K562 (cell line): ENCODE results near the gene CLDND1. TPM values are rescaled to one million over a fixed set of nuclear protein-coding genes. Genes with fewer than 3 reads are reported as not detected.
A peak's percentile ranks its signal among the peaks of the same experiment; 100 is the strongest.

ENCODE experiments used
- ARNT ChIP-seq, 2 experiments: fragments of 450-650 bp; IDR thresholded peaks; 2 replicates each; pipeline ENCODE4 v1.6.1; 2016; ENCODE audit warnings: mild to moderate bottlenecking in 1 of 2
- BHLHE40 ChIP-seq: IDR thresholded peaks from 2 replicates; pipeline ENCODE4 v1.6.1; 2011; ENCODE audit warnings: low read length, improper control_type of control experiment
- CAMTA2 ChIP-seq: fragments of 250-450 bp; sonication (Bioruptor Pico); conservative IDR thresholded peaks from 2 replicates; pipeline ENCODE4 v1.5.1; 2022
- CBX3 ChIP-seq, 2 experiments: IDR thresholded peaks; 1 replicate in 1 of 2; 2 replicates in 1 of 2; pipeline ENCODE4 v1.6.1; 2012; ENCODE audit warnings: inconsistent platforms in 2 of 2, low read length in 2 of 2, borderline replicate concordance in 1 of 2, control low read depth in 1 of 2
- EGR1 ChIP-seq: fragments of 450-650 bp; conservative IDR thresholded peaks from 2 replicates; pipeline ENCODE4 v1.6.1; 2017; ENCODE audit warnings: mild to moderate bottlenecking
- ETS2 ChIP-seq: IDR thresholded peaks from 2 replicates; pipeline ENCODE4 v1.6.1; 2016; ENCODE audit warnings: borderline replicate concordance, missing genetic modification characterization, mild to moderate bottlenecking, moderate library complexity, missing compliant biosample characterization; ENCODE audit not compliant: poor library complexity, severe bottlenecking
- HEY1 ChIP-seq: fragments of 250-450 bp; sonication (Bioruptor Pico); IDR thresholded peaks from 2 replicates; pipeline ENCODE4 v1.5.0; 2020; ENCODE audit warnings: mild to moderate bottlenecking, moderate library complexity, borderline replicate concordance
- MCM7 ChIP-seq, 2 experiments: fragments of 450-650 bp; IDR thresholded peaks; 2 replicates each; pipeline ENCODE4 v1.6.1; 2016 to 2018
- MEF2A ChIP-seq: IDR thresholded peaks from 2 replicates; pipeline ENCODE4 v1.6.1; 2011; ENCODE audit warnings: low read depth, mild to moderate bottlenecking, low read length, moderate library complexity; ENCODE audit not compliant: control insufficient read depth
- NR4A1 ChIP-seq, 2 experiments: fragments of 250-450 bp in 1 of 2; fragments of 450-650 bp in 1 of 2; sonication (Bioruptor Pico) in 1 of 2; IDR thresholded peaks; 2 replicates each; pipeline versions ENCODE4 v1.4.0 to v1.6.1; 2016 to 2020; ENCODE audit warnings: mild to moderate bottlenecking in 2 of 2, missing compliant biosample characterization in 1 of 2, missing genetic modification characterization in 1 of 2, moderate library complexity in 1 of 2
- SMARCA5 ChIP-seq: fragments of 450-650 bp; IDR thresholded peaks from 2 replicates; pipeline ENCODE4 v1.6.1; 2016
- SMARCE1 ChIP-seq: fragments of 450-650 bp; IDR thresholded peaks from 2 replicates; pipeline ENCODE4 v1.7.1; 2016; ENCODE audit warnings: mild to moderate bottlenecking
- STAT5A ChIP-seq: IDR thresholded peaks from 2 replicates; pipeline ENCODE4 v1.6.1; 2012; ENCODE audit warnings: low read length, inconsistent platforms, borderline replicate concordance
- TBP ChIP-seq: optimal IDR thresholded peaks from 2 replicates; pipeline ENCODE3; 2011; ENCODE audit warnings: low read depth, low read length, improper control_type of control experiment
- ZNF324 ChIP-seq: fragments of 250-450 bp; sonication (Bioruptor Pico); IDR thresholded peaks from 2 replicates; pipeline ENCODE4 v1.4.0; 2020; ENCODE audit warnings: mild to moderate bottlenecking
- ZNF644 ChIP-seq: fragments of 200-800 bp; sonication (Bioruptor generic); IDR thresholded peaks from 2 replicates; pipeline ENCODE4 v1.6.1; 2016; ENCODE audit warnings: low read depth, missing genetic modification characterization, missing compliant biosample characterization
- polyA plus RNA-seq, 8 experiments: library from polyadenylated mRNA; depleted of rRNA in 4 of 8; stranded (reverse) in 5 of 8; unstranded in 3 of 8; fragments of >200 nt; fragmentation: Nextera tagmentation in 2 of 8; fragmentation: Illumina TruSeq in 1 of 8; extraction: Ambion mirVana in 2 of 8; extraction: Trizol in 1 of 8; gene quantifications; 2 replicates each; pipeline versions ENCODE4 v1.2.1 to v1.2.3, GENCODE V29; 2011 to 2014; ENCODE audit warnings: inconsistent platforms in 1 of 8, missing spikeins in 1 of 8
- total RNA-seq, 7 experiments: library from RNA; depleted of rRNA in 6 of 7; stranded (reverse); fragments of >200 nt in 6 of 7; fragmentation: Illumina TruSeq in 2 of 7; extraction: Trizol in 2 of 7; gene quantifications; 2 replicates each; pipeline versions ENCODE4 v1.2.1 to v1.2.3, GENCODE V29; 2011 to 2021; ENCODE audit warnings: low replicate concordance in 1 of 7
- TF ChIP-seq, protein P1 (sequence below): fragments of 250-450 bp; sonication (Bioruptor Pico); IDR thresholded peaks from 2 replicates; pipeline ENCODE4 v1.9.0; 2021; ENCODE audit warnings: mild to moderate bottlenecking, inconsistent platforms
- TF ChIP-seq, protein P2 (sequence below): fragments of 450-650 bp; IDR thresholded peaks from 2 replicates; pipeline ENCODE4 v1.6.1; 2016; ENCODE audit warnings: antibody characterized with exemption
- TF ChIP-seq, protein P3 (sequence below): sonication (generic); formaldehyde crosslinking; IDR thresholded peaks from 2 replicates; pipeline ENCODE4 v1.5.0; 2020; ENCODE audit warnings: missing genetic modification reagents
- TF ChIP-seq, protein P4 (sequence below): sonication (generic); formaldehyde crosslinking; IDR thresholded peaks from 2 replicates; pipeline ENCODE4 v1.8.1; 2023; ENCODE audit warnings: missing genetic modification reagents, mild to moderate bottlenecking, borderline replicate concordance

Gene CLDND1
- total and polyA plus RNA-seq, 9 of the 15 experiments (the other 6 are each of a cell fraction or from before 2014, with no cell fraction given) = 29.2 to 141 (median 60.7) TPM

DNA sequence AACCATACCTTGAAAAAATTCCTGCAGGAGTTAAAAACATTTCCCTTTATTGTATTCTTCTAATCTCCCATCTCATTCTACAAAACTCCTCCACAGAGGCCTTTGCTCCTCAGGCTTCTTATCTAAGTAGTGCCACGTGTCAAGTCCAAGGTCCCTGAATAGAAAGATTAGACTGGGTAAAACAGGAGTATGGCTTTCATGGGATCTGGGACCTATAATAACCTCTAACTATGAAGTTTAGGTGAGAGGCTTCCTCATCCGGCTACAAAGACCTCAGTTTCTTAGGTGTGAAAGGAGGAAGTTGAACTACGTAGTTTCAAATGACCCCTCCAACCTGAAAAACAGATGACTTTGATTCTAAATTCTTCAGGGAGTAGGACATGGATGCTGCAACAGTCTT, 29.1 kb upstream of the CLDND1 start (continued):
- TF ChIP-seq, protein P1, sequence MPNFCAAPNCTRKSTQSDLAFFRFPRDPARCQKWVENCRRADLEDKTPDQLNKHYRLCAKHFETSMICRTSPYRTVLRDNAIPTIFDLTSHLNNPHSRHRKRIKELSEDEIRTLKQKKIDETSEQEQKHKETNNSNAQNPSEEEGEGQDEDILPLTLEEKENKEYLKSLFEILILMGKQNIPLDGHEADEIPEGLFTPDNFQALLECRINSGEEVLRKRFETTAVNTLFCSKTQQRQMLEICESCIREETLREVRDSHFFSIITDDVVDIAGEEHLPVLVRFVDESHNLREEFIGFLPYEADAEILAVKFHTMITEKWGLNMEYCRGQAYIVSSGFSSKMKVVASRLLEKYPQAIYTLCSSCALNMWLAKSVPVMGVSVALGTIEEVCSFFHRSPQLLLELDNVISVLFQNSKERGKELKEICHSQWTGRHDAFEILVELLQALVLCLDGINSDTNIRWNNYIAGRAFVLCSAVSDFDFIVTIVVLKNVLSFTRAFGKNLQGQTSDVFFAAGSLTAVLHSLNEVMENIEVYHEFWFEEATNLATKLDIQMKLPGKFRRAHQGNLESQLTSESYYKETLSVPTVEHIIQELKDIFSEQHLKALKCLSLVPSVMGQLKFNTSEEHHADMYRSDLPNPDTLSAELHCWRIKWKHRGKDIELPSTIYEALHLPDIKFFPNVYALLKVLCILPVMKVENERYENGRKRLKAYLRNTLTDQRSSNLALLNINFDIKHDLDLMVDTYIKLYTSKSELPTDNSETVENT = no peak
- 0 out of 3 replicates have a peak, but pooled peaks of 1 of the 2 experiments have one; percentile 14 for TF ChIP-seq CBX3 (IDR thresholded peaks at IDR 0.05; ENCODE audit: borderline replicate concordance in 1 of 2, low read length in 2 of 2)
- TF ChIP-seq, protein P2, sequence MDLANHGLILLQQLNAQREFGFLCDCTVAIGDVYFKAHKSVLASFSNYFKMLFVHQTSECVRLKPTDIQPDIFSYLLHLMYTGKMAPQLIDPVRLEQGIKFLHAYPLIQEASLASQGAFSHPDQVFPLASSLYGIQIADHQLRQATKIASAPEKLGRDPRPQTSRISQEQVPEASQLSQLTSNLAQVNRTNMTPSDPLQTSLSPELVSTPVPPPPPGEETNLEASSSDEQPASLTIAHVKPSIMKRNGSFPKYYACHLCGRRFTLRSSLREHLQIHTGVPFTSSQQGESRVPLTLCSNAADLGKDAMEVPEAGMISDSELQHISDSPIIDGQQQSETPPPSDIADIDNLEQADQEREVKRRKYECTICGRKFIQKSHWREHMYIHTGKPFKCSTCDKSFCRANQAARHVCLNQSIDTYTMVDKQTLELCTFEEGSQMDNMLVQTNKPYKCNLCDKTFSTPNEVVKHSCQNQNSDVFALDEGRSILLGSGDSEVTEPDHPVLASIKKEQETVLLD = no peak
- no peak for TF ChIP-seq NR4A1 (CRISPR knock-in tag; IDR thresholded peaks at IDR 0.05)
- TF ChIP-seq NR4A1 (tag; IDR thresholded peaks at IDR 0.05) = no peak
- no peak for TF ChIP-seq MEF2A
- TF ChIP-seq HEY1 = peak; percentile 69; the same call in 1 of the 2 replicates
- peak; percentile 69 for TF ChIP-seq SMARCE1
- no peak for TF ChIP-seq ZNF324 (CRISPR knock-in tag)
- peak; percentile 23; the same call in 1 of the 2 replicates for TF ChIP-seq STAT5A
- no peak for TF ChIP-seq SMARCA5
- TF ChIP-seq BHLHE40 = peak; percentile 61
- TF ChIP-seq ETS2 (tag) = no peak
- TF ChIP-seq, protein P3, sequence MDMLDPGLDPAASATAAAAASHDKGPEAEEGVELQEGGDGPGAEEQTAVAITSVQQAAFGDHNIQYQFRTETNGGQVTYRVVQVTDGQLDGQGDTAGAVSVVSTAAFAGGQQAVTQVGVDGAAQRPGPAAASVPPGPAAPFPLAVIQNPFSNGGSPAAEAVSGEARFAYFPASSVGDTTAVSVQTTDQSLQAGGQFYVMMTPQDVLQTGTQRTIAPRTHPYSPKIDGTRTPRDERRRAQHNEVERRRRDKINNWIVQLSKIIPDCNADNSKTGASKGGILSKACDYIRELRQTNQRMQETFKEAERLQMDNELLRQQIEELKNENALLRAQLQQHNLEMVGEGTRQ = peak; percentile 13; the same call in 1 of the 2 replicates
- no peak for TF ChIP-seq CAMTA2
- TF ChIP-seq TBP = no peak
- TF ChIP-seq, protein P4, sequence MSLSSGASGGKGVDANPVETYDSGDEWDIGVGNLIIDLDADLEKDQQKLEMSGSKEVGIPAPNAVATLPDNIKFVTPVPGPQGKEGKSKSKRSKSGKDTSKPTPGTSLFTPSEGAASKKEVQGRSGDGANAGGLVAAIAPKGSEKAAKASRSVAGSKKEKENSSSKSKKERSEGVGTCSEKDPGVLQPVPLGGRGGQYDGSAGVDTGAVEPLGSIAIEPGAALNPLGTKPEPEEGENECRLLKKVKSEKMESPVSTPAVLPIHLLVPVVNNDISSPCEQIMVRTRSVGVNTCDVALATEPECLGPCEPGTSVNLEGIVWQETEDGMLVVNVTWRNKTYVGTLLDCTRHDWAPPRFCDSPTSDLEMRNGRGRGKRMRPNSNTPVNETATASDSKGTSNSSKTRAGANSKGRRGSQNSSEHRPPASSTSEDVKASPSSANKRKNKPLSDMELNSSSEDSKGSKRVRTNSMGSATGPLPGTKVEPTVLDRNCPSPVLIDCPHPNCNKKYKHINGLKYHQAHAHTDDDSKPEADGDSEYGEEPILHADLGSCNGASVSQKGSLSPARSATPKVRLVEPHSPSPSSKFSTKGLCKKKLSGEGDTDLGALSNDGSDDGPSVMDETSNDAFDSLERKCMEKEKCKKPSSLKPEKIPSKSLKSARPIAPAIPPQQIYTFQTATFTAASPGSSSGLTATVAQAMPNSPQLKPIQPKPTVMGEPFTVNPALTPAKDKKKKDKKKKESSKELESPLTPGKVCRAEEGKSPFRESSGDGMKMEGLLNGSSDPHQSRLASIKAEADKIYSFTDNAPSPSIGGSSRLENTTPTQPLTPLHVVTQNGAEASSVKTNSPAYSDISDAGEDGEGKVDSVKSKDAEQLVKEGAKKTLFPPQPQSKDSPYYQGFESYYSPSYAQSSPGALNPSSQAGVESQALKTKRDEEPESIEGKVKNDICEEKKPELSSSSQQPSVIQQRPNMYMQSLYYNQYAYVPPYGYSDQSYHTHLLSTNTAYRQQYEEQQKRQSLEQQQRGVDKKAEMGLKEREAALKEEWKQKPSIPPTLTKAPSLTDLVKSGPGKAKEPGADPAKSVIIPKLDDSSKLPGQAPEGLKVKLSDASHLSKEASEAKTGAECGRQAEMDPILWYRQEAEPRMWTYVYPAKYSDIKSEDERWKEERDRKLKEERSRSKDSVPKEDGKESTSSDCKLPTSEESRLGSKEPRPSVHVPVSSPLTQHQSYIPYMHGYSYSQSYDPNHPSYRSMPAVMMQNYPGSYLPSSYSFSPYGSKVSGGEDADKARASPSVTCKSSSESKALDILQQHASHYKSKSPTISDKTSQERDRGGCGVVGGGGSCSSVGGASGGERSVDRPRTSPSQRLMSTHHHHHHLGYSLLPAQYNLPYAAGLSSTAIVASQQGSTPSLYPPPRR (CRISPR knock-in tag) = no peak
- TF ChIP-seq EGR1 = no peak
- peak in 1 of 2 experiments; percentile 24; a peak in 1 of 4 replicates for TF ChIP-seq ARNT (IDR thresholded peaks at IDR 0.05)
- no peak for TF ChIP-seq ZNF644 (tag)
- no peak for TF ChIP-seq MCM7 (IDR thresholded peaks at IDR 0.05)
